ENCODE data around the gene BEND5. TPM values are rescaled to one million over a fixed set of nuclear protein-coding genes. Genes with fewer than 3 reads are reported as not detected.

The BEND5 gene
- polyA plus RNA-seq, 4 donors: 25.5 to 29.2 (median 26.8) TPM

GRCh38 chr1:48767975-48768510 is 8.6 kb downstream of the BEND5 start:
- DNase-seq (ENCODE audit: low read depth in 4 of 4, low spot score in 2 of 4): no peak

GRCh38 chr1:48765335-48765734 is 11.4 kb downstream of the BEND5 start:
- no peak for DNase-seq (ENCODE audit: low read depth in 4 of 4, low spot score in 2 of 4)

GRCh38 chr1:48761986-48762385 is 14.7 kb downstream of the BEND5 start:
- DNase-seq (ENCODE audit: low read depth in 4 of 4, low spot score in 2 of 4): no peak

GRCh38 chr1:48761411-48761810 is 15.3 kb downstream of the BEND5 start:
- DNase-seq (ENCODE audit: low read depth in 4 of 4, low spot score in 2 of 4): no peak

GRCh38 chr1:48760857-48761256 is 15.8 kb downstream of the BEND5 start:
- DNase-seq (ENCODE audit: low read depth in 4 of 4, low spot score in 2 of 4): no peak

- DNase-seq (ENCODE audit: low read depth in 4 of 4, low spot score in 2 of 4): no peak
Observed at GRCh38 chr1:48758976-48759375, 17.7 kb downstream of the BEND5 start.

- no peak for DNase-seq (ENCODE audit: low read depth in 4 of 4, low spot score in 2 of 4)
Observed at GRCh38 chr1:48757363-48757762, 19.3 kb downstream of the BEND5 start.

GRCh38 chr1:48756683-48757316 is 19.9 kb downstream of the BEND5 start:
- no peak for DNase-seq (ENCODE audit: low read depth in 4 of 4, low spot score in 2 of 4)

- DNase-seq (ENCODE audit: low read depth in 4 of 4, low spot score in 2 of 4): no peak
Observed at GRCh38 chr1:48753293-48753692, 23.4 kb downstream of the BEND5 start.

- DNase-seq (ENCODE audit: low read depth in 4 of 4, low spot score in 2 of 4): no peak
Observed at GRCh38 chr1:48750109-48750508, 26.6 kb downstream of the BEND5 start.

- no peak for DNase-seq (ENCODE audit: low read depth in 4 of 4, low spot score in 2 of 4)
Observed at GRCh38 chr1:48749068-48749467, 27.6 kb downstream of the BEND5 start.

GRCh38 chr1:48746906-48747305 is 29.8 kb downstream of the BEND5 start:
- no peak for DNase-seq (ENCODE audit: low read depth in 4 of 4, low spot score in 2 of 4)

GRCh38 chr1:48744032-48744431 is 32.7 kb downstream of the BEND5 start:
- DNase-seq (ENCODE audit: low read depth in 4 of 4, low spot score in 2 of 4): no peak

- DNase-seq (ENCODE audit: low read depth in 4 of 4, low spot score in 2 of 4): no peak
Observed at GRCh38 chr1:48743480-48743879, 33.2 kb downstream of the BEND5 start.

- no peak for DNase-seq (ENCODE audit: low read depth in 4 of 4, low spot score in 2 of 4)
Observed at GRCh38 chr1:48741380-48741779, 35.3 kb downstream of the BEND5 start.

GRCh38 chr1:48740621-48741020 is 36.1 kb downstream of the BEND5 start:
- no peak for DNase-seq (ENCODE audit: low read depth in 4 of 4, low spot score in 2 of 4)

GRCh38 chr1:48739091-48739490 is 37.6 kb downstream of the BEND5 start:
- no peak for DNase-seq (ENCODE audit: low read depth in 4 of 4, low spot score in 2 of 4)

- no peak for DNase-seq (ENCODE audit: low read depth in 4 of 4, low spot score in 2 of 4)
Observed at GRCh38 chr1:48738356-48738755, 38.3 kb downstream of the BEND5 start.

- no peak for DNase-seq (ENCODE audit: low read depth in 4 of 4, low spot score in 2 of 4)
Observed at GRCh38 chr1:48735796-48736195, 40.9 kb downstream of the BEND5 start.

- no peak for DNase-seq (ENCODE audit: low read depth in 4 of 4, low spot score in 2 of 4)
Observed at GRCh38 chr1:48730164-48730910, 46.4 kb downstream of the BEND5 start.

- no peak for DNase-seq (ENCODE audit: low read depth in 4 of 4, low spot score in 2 of 4)
Observed at GRCh38 chr1:48728584-48728983, 48.1 kb downstream of the BEND5 start.

GRCh38 chr1:48726557-48727215 is 50.0 kb downstream of the BEND5 start:
- DNase-seq (ENCODE audit: low read depth in 4 of 4, low spot score in 2 of 4): no peak

All from left renal cortex interstitium (tissue), 4 donors.